H54 (cell line): Measurements from ENCODE around the gene MRPS18B.

Experiments used
- DNase-seq: peaks from one replicate; pipeline ENCODE4 v3.0.0; 2011; ENCODE audit warnings: low spot score, mixed read lengths; ENCODE audit not compliant: insufficient read length
- FAIRE-seq: peaks from 3 replicates; lab custom pipeline; 2011; peaks lifted over from hg19 to GRCh38; lab: Jason Lieb, UNC
- POLR2A ChIP-seq: IDR thresholded peaks from 2 replicates; pipeline ENCODE4 v1.6.1; 2011; ENCODE audit warnings: low read depth, mild to moderate bottlenecking, low read length

Gene MRPS18B

DNA sequence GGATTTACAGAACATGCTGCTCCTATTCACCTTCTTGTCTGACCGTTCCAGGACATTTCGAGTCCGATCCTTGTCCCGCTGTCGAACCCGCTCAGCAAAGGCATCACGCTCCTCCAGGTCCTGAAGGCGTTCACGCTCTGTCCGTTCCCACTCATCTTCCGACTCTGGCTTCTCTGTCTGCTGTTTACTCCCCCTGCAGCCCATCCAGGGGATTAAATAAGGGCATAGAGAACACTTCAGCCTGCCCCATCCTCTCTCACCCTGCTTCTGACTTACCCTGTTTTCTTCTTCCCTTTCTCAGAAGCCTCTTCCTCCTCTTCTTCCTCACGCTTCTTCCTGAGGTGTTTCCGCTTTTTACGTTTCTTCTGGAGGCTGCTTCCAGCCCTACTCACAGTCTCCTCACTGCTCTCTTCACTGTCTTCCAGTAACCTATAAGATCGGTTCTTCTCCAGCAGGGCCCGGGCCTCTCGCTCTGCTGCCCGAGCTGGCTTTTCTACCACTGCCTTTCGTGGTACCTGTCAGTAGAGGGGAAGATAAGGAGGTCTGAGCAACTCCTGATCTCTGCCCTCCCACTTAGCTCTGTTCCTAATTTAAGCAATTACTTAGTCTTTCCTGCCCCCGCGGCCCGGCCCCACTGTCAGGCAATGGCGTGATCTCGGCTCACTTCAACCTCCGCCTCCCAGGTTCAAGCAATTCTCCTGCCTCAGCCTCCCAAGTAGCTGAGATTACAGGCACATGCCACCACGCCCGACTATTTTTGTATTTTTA lies 53.3 kb downstream of the MRPS18B start:
- DNase-seq (no peak), FAIRE-seq (no peak)
- TF ChIP-seq POLR2A: no peak

DNA sequence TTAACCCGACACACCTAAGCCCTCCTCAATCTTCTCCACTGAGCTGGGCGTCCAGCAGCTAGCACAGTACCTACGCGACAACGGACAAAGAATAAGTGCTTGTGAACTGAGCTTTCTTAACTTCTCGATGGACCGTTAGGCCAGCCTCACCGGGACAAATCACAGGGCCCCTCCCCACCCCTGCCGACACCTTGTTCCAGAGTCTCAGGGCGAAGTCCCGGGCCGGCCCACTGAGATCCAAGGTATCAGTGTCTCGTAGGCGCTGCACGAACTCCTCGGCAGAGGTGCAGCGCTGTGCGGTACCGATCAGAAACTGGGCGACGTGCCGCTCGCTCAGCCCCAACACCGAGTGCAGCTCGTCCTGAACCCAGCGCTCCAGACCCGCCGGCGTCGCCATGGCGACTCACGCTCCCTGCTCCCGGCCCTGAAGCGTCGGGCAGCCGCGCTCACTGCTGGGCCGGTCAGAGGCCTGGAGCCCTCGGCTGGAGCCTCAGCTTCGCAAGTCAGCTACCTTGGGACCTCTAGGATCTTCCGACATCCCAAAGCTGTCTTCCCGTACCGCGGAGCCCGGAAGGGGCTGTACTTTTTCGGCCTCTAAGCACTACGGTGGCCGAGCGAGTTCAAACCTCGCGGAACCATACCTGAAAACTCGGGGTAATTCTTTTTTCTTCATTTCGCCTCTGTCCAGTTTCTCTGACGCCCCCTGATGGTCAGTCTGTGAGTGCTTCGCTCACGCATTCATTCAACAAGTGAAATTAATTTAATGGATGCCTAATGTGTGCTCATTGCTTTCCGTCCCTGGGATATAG lies 55.0 kb downstream of the MRPS18B start, which contains the start of gene DHX16:
DHX16 (minus strand) TSS at position 562 of the 809 bp plus-strand sequence; CDS start at position 397, 165 bp downstream.
- peak; percentile 89 for DNase-seq
- TF ChIP-seq POLR2A: peak; percentile 32; the same call in 1 of the 2 replicates
- FAIRE-seq: peak; percentile 69
